CD4-positive, alpha-beta T cell treated with Interleukin-17A for 1 hour (primary cell): Measurements from ENCODE around the gene TRABD2B.

Source experiments
- DNase-seq: peaks from one replicate; pipeline ENCODE4 v3.0.0-alpha.2; 2020

Gene TRABD2B

GRCh38 chr1:47931395-47931794, 65.8 kb downstream of the TRABD2B start:
- no peak for DNase-seq

DNA sequence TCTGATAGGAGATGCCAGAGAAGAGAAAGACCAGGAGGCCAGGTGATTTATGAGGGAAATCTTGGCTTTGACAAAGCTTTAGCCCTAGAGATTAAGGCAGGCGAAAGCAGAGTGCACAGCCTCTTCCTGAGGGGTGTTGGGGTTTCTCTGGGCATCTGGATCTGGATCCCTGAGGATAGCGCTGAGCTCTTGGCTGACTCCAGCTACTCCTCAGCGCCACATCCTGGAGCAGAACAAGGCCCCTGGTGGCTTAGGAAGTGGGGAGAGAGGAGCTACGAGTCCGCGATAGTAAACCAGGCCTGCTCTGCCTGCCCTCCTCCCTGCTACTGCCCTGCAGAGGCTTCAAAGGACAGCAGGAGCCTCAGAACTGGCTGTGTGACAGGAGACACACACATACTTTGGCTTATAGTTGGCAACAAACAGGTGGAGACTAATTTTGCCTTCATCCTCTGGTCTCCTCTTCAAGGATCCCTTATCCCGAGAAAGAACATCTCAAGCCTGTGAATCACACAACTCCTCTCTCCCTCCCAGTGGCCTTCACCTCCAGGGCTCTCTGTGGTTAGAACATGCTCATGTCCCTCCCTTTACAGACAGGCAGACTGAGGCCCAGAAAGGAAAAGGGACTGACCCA, 66.9 kb downstream of the TRABD2B start:
- no peak for DNase-seq

GRCh38 chr1:47927165-47927564, 70.0 kb downstream of the TRABD2B start:
- DNase-seq: no peak

GRCh38 chr1:47926461-47926999, 70.7 kb downstream of the TRABD2B start:
- no peak for DNase-seq

DNA sequence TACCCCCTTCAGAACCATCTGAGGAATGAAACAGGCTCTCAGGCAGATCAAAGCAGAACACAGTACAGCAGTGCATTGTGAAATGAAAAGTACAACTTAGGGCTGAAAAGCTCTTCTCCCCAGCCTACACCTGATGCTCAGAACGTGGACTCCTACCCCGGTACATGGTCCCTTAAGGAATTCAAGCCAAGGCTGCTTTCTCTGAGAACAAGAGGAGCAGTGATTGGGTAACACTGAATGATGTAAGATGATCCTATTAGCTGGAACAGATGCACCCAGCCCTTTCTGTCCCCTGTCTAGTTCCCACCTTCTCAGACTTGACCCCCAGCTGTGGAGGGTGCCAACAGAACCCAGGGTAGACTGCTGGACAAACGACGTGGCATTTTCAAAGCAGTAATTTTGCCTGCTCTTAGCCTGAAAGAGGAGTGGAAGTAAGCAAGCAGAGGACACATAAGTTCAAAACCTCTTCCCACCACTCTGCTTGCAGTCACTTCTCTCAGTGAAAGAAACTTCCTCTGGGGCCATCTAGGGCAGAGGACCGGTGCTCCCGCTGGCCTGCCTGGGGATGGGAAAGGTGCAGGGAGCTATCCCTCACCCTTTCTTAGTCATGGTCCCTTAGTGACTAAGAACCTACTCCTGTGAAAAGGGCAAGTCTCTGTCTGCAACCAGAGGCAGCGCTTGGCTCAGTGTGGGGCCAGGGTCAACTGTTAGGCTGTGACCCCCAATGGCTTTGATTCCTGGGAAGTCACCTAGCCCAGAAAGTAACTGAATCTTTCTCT, 72.7 kb downstream of the TRABD2B start:
- no peak for DNase-seq

DNA sequence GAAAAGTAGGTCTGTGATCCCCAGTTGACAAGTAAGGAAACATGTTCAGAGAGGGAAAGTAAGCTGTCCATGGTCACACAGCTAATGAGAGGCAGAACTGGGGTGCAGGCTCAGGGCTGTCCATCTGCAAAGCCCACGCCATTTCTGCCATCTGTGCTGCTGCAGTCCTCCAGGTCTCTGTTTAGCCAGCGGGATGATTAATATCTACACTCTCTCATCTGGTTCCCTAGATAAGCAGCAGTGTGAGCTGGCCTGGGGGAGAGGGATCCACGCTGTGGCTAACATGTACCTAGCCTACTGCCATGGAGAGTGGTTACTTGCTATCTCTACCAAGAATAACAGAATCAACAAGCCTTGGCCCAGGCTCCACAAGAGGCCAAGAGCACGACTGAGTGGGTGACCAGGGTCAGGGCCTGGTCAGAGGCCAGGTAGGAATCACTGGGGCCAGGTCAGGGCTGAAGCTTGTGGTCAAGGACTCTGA, 75.2 kb downstream of the TRABD2B start:
- DNase-seq: no peak

DNA sequence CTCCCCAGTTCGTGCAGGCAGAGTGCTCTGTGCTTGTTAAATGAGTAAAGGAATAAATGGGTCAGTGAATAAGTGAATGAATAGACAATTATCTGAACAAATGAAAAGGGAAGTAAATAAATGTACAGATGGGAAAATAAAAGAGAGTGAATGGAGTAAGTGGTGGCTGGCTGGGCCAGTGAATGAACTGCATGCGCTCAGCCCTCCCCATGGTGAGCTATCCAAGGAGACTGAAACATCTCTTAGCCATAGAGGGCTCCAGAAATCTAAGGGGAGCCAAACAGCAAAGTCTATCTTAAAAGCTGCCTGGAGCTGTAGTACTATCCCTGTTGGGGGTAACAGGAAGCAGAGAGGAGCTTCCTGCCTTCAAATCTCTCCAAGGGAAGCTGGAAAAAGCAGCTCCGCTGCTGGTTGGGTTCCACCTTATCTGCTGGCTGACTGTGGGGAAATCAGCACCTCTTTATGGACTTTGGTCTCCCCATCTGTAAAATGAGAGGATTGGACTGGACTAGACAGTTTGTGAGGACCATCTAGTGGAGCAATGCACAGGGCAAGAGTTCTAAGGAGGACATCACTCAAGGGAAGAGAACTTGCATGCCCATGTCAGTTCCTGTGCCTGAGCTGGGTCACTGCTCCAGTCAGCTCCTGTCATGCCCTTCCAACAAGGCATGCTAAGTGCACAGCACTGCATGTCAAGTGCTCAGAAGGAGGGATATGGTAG, 77.9 kb downstream of the TRABD2B start:
- no peak for DNase-seq

GRCh38 chr1:47918257-47918867, 78.8 kb downstream of the TRABD2B start:
- DNase-seq: no peak

DNA sequence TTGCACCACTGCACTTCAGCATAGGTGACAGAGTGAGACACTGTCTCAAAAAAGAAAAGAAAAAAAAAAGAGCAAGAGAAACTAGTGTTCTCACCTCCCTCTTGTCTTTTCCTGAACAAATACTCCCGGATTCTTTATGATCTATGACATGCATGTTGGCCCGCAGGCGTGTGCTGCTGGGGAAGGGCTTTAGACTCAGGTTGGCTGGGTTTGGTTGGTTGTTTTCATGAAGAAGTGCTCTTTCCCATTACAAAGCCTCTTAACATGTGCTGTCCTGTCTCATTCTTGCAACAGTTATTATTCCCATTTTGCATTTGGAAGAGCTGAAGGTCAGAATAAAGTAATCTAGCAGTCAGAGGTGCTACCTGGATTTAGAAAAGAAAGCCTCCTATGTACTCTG, 79.5 kb downstream of the TRABD2B start:
- no peak for DNase-seq

DNA sequence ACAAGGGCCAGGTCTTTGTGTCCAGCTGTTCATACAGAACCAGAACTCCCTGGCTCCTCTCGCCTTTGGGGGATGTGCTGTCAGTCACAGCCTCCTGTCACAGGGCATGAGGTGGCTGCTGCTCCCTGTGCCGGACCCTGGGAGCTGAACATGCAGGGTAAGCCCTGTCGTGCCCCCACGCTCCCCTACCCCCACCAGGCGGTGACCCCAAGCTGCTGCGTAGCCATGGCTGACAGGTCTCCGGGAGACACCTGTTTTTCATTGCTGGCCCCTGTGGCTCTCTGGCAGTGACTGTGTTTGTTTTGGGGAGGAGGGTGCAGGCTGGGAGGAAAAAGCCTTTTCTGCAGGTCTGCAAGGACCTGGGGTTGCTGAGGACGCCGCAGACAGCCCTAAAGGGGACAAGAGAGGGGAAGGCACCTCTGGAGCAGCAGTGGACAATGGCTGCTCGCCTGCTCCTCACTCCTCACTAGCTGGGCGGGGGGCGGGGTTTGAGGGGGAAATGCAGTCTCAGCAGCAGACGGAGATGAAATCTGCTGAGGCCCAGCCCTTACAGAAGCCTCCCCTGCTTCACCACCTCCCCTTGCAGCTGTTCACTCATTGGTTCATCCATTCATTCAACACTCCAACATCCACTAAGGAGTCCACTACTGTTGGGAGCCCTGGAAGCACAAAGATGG, 81.4 kb downstream of the TRABD2B start:
- DNase-seq: no peak

DNA sequence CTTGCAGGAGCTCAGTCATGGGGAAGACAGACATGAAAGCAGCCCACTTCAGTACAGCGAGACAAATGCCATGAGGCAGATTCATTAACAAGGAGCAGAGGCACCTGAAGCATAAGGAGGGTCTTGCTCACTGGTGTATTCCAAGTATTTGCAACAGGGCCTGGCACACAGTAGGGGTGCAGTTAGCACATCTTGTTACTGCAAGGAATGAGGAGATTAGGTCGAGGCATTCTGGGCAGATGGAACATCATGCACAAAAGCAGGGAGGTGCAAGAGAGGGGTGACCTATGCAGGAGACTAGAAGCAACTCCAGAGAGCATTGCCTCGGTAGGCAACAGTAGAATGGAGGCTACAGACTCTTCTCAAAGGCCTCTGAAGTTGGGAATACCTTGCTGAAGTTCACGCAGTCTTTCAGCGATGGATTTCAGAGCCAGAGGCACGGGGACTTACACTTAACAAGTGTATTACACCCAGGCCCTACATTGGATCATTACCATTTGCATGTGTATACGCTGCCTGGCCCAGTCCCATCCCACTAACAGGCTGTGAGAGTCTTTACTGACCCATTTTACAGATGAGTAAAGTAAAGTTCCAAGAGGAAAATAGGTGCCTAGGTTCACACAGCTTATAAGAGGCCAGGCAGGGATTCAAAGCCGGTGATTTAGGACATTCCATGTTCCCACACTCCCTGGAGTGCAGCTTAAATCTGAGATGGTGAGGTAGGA, 82.1 kb downstream of the TRABD2B start:
- no peak for DNase-seq

DNA sequence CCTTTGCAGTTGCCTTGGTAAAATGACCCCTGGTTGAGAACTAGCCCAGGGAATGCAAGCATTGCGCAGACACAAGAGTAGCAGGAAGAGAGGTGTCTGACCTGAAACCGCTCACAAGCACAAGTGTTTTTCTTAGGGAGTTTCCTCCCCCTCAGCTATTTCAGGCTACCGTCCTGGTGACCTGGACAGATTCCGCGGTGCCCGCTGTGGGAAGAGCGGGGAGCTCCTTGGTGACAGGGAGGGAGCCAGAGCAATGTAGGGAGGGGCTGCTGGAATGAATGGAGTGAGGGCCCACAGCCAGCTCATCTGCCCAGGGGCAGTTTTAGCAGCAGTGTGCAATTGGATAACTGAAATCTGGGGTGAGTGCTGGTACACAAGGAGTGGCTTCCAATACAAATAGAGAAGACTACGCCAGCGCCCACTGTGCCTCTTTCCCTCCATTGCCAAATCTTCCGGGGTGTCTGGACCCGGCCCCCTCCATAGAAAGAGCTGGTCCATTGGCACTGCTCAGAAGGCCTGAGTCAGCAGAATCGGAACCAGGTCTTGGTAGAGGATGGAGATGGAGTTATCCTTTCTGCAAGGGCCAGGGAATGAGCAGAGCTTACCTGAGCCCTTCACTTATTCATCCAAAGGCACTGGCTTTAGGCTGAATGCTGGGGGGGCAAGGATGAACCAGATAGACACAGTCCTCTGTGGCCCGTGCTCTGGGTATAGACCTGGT, 82.8 kb downstream of the TRABD2B start:
- DNase-seq: no peak

DNA sequence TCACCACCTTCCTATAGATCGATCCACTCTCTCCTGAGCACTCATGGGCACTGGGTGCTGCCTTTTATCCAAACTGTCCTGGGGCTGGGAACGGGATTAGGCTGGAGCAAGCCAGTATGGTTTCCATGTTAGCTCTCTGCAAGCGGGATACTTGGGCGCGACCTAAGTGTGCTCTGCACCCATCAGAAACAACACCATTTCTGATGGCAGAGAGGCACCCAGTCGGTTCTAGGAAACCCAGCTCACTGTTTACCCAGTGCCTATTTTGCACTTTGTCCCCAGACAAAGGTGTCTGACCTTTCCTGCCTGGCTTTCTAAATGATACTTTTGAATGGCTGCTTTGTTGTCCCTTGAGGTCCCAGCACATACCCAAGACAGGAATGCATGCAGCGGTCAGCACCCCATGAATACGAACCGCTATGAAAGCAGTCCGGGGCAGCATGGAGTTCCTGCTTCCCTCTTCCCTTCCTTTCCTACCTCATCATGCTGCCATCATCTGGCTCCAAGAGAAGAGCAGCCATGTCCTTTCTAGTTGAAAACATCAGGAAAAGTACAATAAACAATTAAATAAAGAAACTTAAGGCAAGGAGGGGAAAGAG, 83.9 kb downstream of the TRABD2B start:
- no peak for DNase-seq

DNA sequence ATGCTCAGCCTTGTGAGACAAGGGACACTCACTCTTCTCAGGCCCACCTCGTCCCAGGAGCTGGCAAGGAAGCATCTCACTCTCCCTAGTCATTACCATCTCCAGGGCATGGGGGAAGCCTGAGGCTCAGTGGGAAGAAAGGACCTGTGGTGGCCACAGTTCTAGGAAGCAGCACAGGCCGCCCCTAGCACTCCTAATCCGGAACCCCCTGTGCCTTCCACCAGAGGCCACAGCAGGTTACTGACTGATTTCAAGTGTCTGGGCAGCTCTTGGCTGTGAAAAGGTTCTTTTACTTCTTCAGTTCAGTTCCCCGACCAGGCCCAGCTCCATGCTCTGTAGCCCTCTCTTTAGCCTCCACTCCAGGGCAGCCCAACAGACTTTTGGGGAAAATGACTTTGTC, 84.4 kb downstream of the TRABD2B start:
- DNase-seq: no peak

GRCh38 chr1:47911892-47912291, 85.3 kb downstream of the TRABD2B start:
- no peak for DNase-seq

DNA sequence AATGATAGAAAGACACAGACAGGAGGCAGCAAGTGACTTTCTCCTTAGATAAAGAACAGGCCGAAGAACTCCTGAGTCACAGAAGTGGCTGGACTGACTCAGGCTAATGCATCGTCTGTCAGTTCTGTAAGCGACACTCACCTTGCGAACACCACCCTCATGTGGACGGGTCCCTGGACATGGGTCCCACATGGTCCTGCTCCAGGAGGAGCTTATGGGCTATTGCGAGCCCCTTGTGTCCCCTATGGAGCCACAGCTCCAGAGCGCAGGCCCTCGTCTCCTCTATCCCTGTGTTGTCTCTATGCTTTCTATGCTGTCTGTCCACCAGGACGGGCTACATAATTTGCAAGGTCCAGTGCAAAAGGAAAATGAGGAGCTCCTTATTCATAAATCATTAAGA, 85.8 kb downstream of the TRABD2B start:
- no peak for DNase-seq

- no peak for DNase-seq
Measured at GRCh38 chr1:47908258-47908657, 88.9 kb downstream of the TRABD2B start.

GRCh38 chr1:47907177-47907528, 90.0 kb downstream of the TRABD2B start:
- DNase-seq: no peak

- no peak for DNase-seq
Measured at GRCh38 chr1:47906527-47907176, 90.5 kb downstream of the TRABD2B start.

GRCh38 chr1:47906009-47906432, 91.2 kb downstream of the TRABD2B start:
- no peak for DNase-seq
